ENCODE measurements around the gene DTNA. TPM values are rescaled to one million over a fixed set of nuclear protein-coding genes. Genes with fewer than 3 reads are reported as not detected.

Gene DTNA
- total RNA-seq, 1 experiment from 2014 or later, result 10.4 TPM

- no peaks in the 10 kb centered on the region for H3K36me3 ChIP-seq (ENCODE audit: control insufficient read depth, insufficient read depth, low read length)
- no peak for TF ChIP-seq CTCF (IDR thresholded peaks at IDR 0.05; ENCODE audit: insufficient read depth in 1 of 2, low read depth in 1 of 2, low read length in 1 of 2, severe bottlenecking in 1 of 2, unreplicated experiment in 1 of 2)
- Mint-ChIP-seq H3K27ac (ENCODE audit: unreplicated experiment) (no peak overlapping the region), H3K27me3 (ENCODE audit: insufficient read depth, unreplicated experiment) (no peaks in the 10 kb centered on the region), H3K4me1 (ENCODE audit: low read depth, unreplicated experiment) (no peaks in the 10 kb centered on the region), H3K9me3 (ENCODE audit: unreplicated experiment) (no peaks in the 10 kb centered on the region), H3K4me3 (ENCODE audit: unreplicated experiment) (no peak overlapping the region), H3K36me3 (ENCODE audit: insufficient read depth, unreplicated experiment) (no peaks in the 10 kb centered on the region)
- H3K4me1 ChIP-seq, result no peaks in the 10 kb centered on the region
- ChIA-PET CTCF (no interaction called here), POLR2A (no interaction called here)
- BruUV-seq (replicated peaks), result no TSS peak
- DNase-seq, result no peak
- H3K9me3 ChIP-seq, result no peaks in the 10 kb centered on the region
- no peaks in the 10 kb centered on the region for H3K27me3 ChIP-seq (replicated peaks; ENCODE audit: control insufficient read depth, insufficient read depth, low read length)
- intact Hi-C loops (cut with micrococcal nuclease; ENCODE audit: unreplicated experiment), result no loop called here
- no peak overlapping the region for H3K4me3 ChIP-seq (ENCODE audit: low read depth, low read length)
Measured at GRCh38 chr18:34796035-34796657, 86.0 kb downstream of the DTNA start.

- ChIA-PET POLR2A (no interaction called here), CTCF (interaction anchor here (0.9 kb wide), 1 partner anchor 138 kb away, joined by 3 read pairs; no protein-coding TSS in a partner anchor)
- Mint-ChIP-seq H3K4me1 (ENCODE audit: low read depth, unreplicated experiment) (no peaks in the 10 kb centered on the region), H3K36me3 (ENCODE audit: insufficient read depth, unreplicated experiment) (no peaks in the 10 kb centered on the region), H3K9me3 (ENCODE audit: unreplicated experiment) (no peaks in the 10 kb centered on the region), H3K4me3 (ENCODE audit: unreplicated experiment) (no peak overlapping the region), H3K27ac (ENCODE audit: unreplicated experiment) (no peak overlapping the region), H3K27me3 (ENCODE audit: insufficient read depth, unreplicated experiment) (no peaks in the 10 kb centered on the region)
- no peak overlapping the region for H3K4me3 ChIP-seq (ENCODE audit: low read depth, low read length)
- no peak for DNase-seq
- H3K9me3 ChIP-seq, result no peaks in the 10 kb centered on the region
- intact Hi-C loops (cut with micrococcal nuclease; ENCODE audit: unreplicated experiment), result no loop called here
- no peaks in the 10 kb centered on the region for H3K27me3 ChIP-seq (replicated peaks; ENCODE audit: control insufficient read depth, insufficient read depth, low read length)
- no peak for TF ChIP-seq CTCF (IDR thresholded peaks at IDR 0.05; ENCODE audit: insufficient read depth in 1 of 2, low read depth in 1 of 2, low read length in 1 of 2, severe bottlenecking in 1 of 2, unreplicated experiment in 1 of 2)
- no TSS peak for BruUV-seq (replicated peaks)
- no peaks in the 10 kb centered on the region for H3K4me1 ChIP-seq
- H3K36me3 ChIP-seq (ENCODE audit: control insufficient read depth, insufficient read depth, low read length), result no peaks in the 10 kb centered on the region
Measured at GRCh38 chr18:34799291-34799690, 89.2 kb downstream of the DTNA start.

GRCh38 chr18:34800381-34800780 is 90.3 kb downstream of the DTNA start:
- Mint-ChIP-seq H3K4me3 (ENCODE audit: unreplicated experiment) (no peak overlapping the region), H3K27ac (ENCODE audit: unreplicated experiment) (no peak overlapping the region), H3K9me3 (ENCODE audit: unreplicated experiment) (no peaks in the 10 kb centered on the region), H3K36me3 (ENCODE audit: insufficient read depth, unreplicated experiment) (no peaks in the 10 kb centered on the region), H3K27me3 (ENCODE audit: insufficient read depth, unreplicated experiment) (no peaks in the 10 kb centered on the region), H3K4me1 (ENCODE audit: low read depth, unreplicated experiment) (no peaks in the 10 kb centered on the region)
- no peaks in the 10 kb centered on the region for H3K9me3 ChIP-seq
- no peaks in the 10 kb centered on the region for H3K4me1 ChIP-seq
- ChIA-PET CTCF (no interaction called here), POLR2A (no interaction called here)
- no TSS peak for BruUV-seq (replicated peaks)
- H3K27me3 ChIP-seq (replicated peaks; ENCODE audit: control insufficient read depth, insufficient read depth, low read length), result no peaks in the 10 kb centered on the region
- no peak for DNase-seq
- no peak overlapping the region for H3K4me3 ChIP-seq (ENCODE audit: low read depth, low read length)
- TF ChIP-seq CTCF (IDR thresholded peaks at IDR 0.05; ENCODE audit: insufficient read depth in 1 of 2, low read depth in 1 of 2, low read length in 1 of 2, severe bottlenecking in 1 of 2, unreplicated experiment in 1 of 2), result no peak
- intact Hi-C loops (cut with micrococcal nuclease; ENCODE audit: unreplicated experiment), result no loop called here
- H3K36me3 ChIP-seq (ENCODE audit: control insufficient read depth, insufficient read depth, low read length), result no peaks in the 10 kb centered on the region
